Measurements from ENCODE around the gene EXOC6B. TPM values are rescaled to one million over a fixed set of nuclear protein-coding genes. Genes with fewer than 3 reads are reported as not detected.

Gene EXOC6B
- total RNA-seq, 2 experiments from 2014 or later = 6.2 to 8.3 TPM

- no peaks in the 10 kb centered on the region for H3K27me3 Mint-ChIP-seq
- H3K9me3 Mint-ChIP-seq = no peaks in the 10 kb centered on the region
- no peaks in the 10 kb centered on the region for H3K4me1 Mint-ChIP-seq (ENCODE audit: low read depth)
- intact Hi-C loops (cut with micrococcal nuclease) = no loop called here
- H3K27ac Mint-ChIP-seq = no peak overlapping the region
- H3K36me3 Mint-ChIP-seq (ENCODE audit: low read depth) = peaks cover 2% of the 10 kb centered on the region
- TF ChIP-seq CTCF (IDR thresholded peaks at IDR 0.05) = no peak
- ATAC-seq = no peak
- POLR2A ChIA-PET = interaction anchor here (1.0 kb wide), 1 partner anchor 10 kb away, joined by 3 read pairs; no protein-coding TSS in a partner anchor
- DNase-seq = no peak
- no peak overlapping the region for H3K4me3 Mint-ChIP-seq
- CTCF ChIA-PET = interaction anchor here (1.0 to 1.4 kb wide), 4 partner anchors 11 to 811 kb away, joined by 3 to 4 read pairs (median 3); no protein-coding TSS in a partner anchor
Measured at GRCh38 chr2:72734432-72734831, 91.4 kb downstream of the EXOC6B start.

GRCh38 chr2:72731116-72731515, 94.7 kb downstream of the EXOC6B start:
- TF ChIP-seq CTCF (IDR thresholded peaks at IDR 0.05) = no peak
- H3K9me3 Mint-ChIP-seq = no peaks in the 10 kb centered on the region
- ChIA-PET CTCF (interaction anchor here (1.0 kb wide), 1 partner anchor 9 kb away, joined by 3 read pairs; no protein-coding TSS in a partner anchor), POLR2A (no interaction called here)
- intact Hi-C loops (cut with micrococcal nuclease) = no loop called here
- H3K36me3 Mint-ChIP-seq (ENCODE audit: low read depth) = no peaks in the 10 kb centered on the region
- H3K27me3 Mint-ChIP-seq = no peaks in the 10 kb centered on the region
- no peak for DNase-seq
- no peak overlapping the region for H3K27ac Mint-ChIP-seq
- H3K4me1 Mint-ChIP-seq (ENCODE audit: low read depth) = no peaks in the 10 kb centered on the region
- no peak for ATAC-seq
- H3K4me3 Mint-ChIP-seq = no peak overlapping the region

- no peak for DNase-seq
- Mint-ChIP-seq H3K36me3 (ENCODE audit: low read depth) (no peaks in the 10 kb centered on the region), H3K4me3 (no peak overlapping the region), H3K9me3 (no peaks in the 10 kb centered on the region), H3K27me3 (no peaks in the 10 kb centered on the region), H3K4me1 (ENCODE audit: low read depth) (no peaks in the 10 kb centered on the region), H3K27ac (no peak overlapping the region)
- TF ChIP-seq CTCF (IDR thresholded peaks at IDR 0.05) = no peak
- ChIA-PET POLR2A (no interaction called here), CTCF (no interaction called here)
- intact Hi-C loops (cut with micrococcal nuclease) = no loop called here
- ATAC-seq = no peak
Measured at GRCh38 chr2:72727356-72727755, 98.5 kb downstream of the EXOC6B start.

- H3K9me3 Mint-ChIP-seq = no peaks in the 10 kb centered on the region
- no peaks in the 10 kb centered on the region for H3K36me3 Mint-ChIP-seq (ENCODE audit: low read depth)
- CTCF ChIA-PET = interaction anchor here (1.2 to 1.6 kb wide), 2 partner anchors 22 to 100 kb away, joined by 3 read pairs; no protein-coding TSS in a partner anchor
- H3K27ac Mint-ChIP-seq = no peak overlapping the region
- TF ChIP-seq CTCF (IDR thresholded peaks at IDR 0.05) = no peak
- no peak overlapping the region for H3K4me3 Mint-ChIP-seq
- intact Hi-C loops (cut with micrococcal nuclease) = no loop called here
- ATAC-seq (no peak), DNase-seq (no peak)
- H3K27me3 Mint-ChIP-seq = no peaks in the 10 kb centered on the region
- POLR2A ChIA-PET = interaction anchor here (0.6 kb wide), 1 partner anchor 11 kb away, joined by 3 read pairs; no protein-coding TSS in a partner anchor
- no peaks in the 10 kb centered on the region for H3K4me1 Mint-ChIP-seq (ENCODE audit: low read depth)
Measured at GRCh38 chr2:72723769-72724370, 102.0 kb downstream of the EXOC6B start.

GRCh38 chr2:72722492-72723070, 103.3 kb downstream of the EXOC6B start:
- ATAC-seq (no peak), DNase-seq (no peak)
- no peak for TF ChIP-seq CTCF (IDR thresholded peaks at IDR 0.05)
- no peak overlapping the region for H3K27ac Mint-ChIP-seq
- peaks cover 3% of the 10 kb centered on the region for H3K36me3 Mint-ChIP-seq (ENCODE audit: low read depth)
- H3K9me3 Mint-ChIP-seq = no peaks in the 10 kb centered on the region
- no peak overlapping the region for H3K4me3 Mint-ChIP-seq
- POLR2A ChIA-PET = no interaction called here
- no peaks in the 10 kb centered on the region for H3K4me1 Mint-ChIP-seq (ENCODE audit: low read depth)
- CTCF ChIA-PET = interaction anchor here (1.2 kb wide), 1 partner anchor 102 kb away, joined by 3 read pairs; no protein-coding TSS in a partner anchor
- H3K27me3 Mint-ChIP-seq = no peaks in the 10 kb centered on the region
- intact Hi-C loops (cut with micrococcal nuclease) = no loop called here

Measured in activated CD8-positive, alpha-beta T cell treated with anti-CD3 and anti-CD28 coated beads for 36 hours (primary cell).